Activated CD4-positive, alpha-beta T cell treated with anti-CD3 and anti-CD28 coated beads, Interleukin-2, amount 50 U/mL, for 16 hours (primary cell): Measurements from ENCODE around the gene UBB.

Experiments
- DNase-seq: peaks from one replicate; pipeline ENCODE4 v3.0.0-alpha.2; 2020

Gene UBB

GRCh38 chr17:16380640-16381495 lies at the start of gene UBB:
Gene UBB (plus strand): TSS chr17:16381091. CDS start chr17:16381908, 817 bp downstream.
- peak; percentile 97 for DNase-seq

- no peak for DNase-seq
Observed at GRCh38 chr17:16338391-16338790, 42.5 kb upstream of the UBB start.

GRCh38 chr17:16339402-16339801 lies 41.5 kb upstream of the UBB start:
- no peak for DNase-seq

GRCh38 chr17:16339959-16340358 lies 40.9 kb upstream of the UBB start:
- no peak for DNase-seq

- no peak for DNase-seq
Observed at GRCh38 chr17:16342979-16343378, 37.9 kb upstream of the UBB start.

GRCh38 chr17:16343569-16343968 lies 37.3 kb upstream of the UBB start:
- DNase-seq: no peak

- DNase-seq: no peak
Observed at GRCh38 chr17:16345565-16345964, 35.3 kb upstream of the UBB start.

- no peak for DNase-seq
Observed at GRCh38 chr17:16346721-16347271, 34.1 kb upstream of the UBB start.

- no peak for DNase-seq
Observed at GRCh38 chr17:16348586-16348985, 32.3 kb upstream of the UBB start.

GRCh38 chr17:16349431-16349830 lies 31.5 kb upstream of the UBB start:
- DNase-seq: no peak

GRCh38 chr17:16351831-16352230 lies 29.1 kb upstream of the UBB start:
- DNase-seq: no peak

- peak; percentile 36 for DNase-seq
Observed at GRCh38 chr17:16352303-16352666, 28.6 kb upstream of the UBB start.

GRCh38 chr17:16352667-16353316 lies 28.1 kb upstream of the UBB start:
- DNase-seq: peak; percentile 20

- peak; percentile 64 for DNase-seq
Observed at GRCh38 chr17:16353317-16354174, 27.3 kb upstream of the UBB start, which contains the start of gene CENPV. Gene CENPV (minus strand): TSS chr17:16353469. CDS start chr17:16353436, 33 bp downstream.

GRCh38 chr17:16354585-16354984 lies 26.3 kb upstream of the UBB start:
- no peak for DNase-seq

GRCh38 chr17:16358394-16358793 lies 22.5 kb upstream of the UBB start:
- no peak for DNase-seq

- DNase-seq: no peak
Observed at GRCh38 chr17:16361874-16362273, 19.0 kb upstream of the UBB start.

GRCh38 chr17:16363749-16364536 lies 16.9 kb upstream of the UBB start:
- peak; percentile 83 for DNase-seq

GRCh38 chr17:16364625-16365024 lies 16.3 kb upstream of the UBB start:
- no peak for DNase-seq

- DNase-seq: no peak
Observed at GRCh38 chr17:16371742-16372141, 9.1 kb upstream of the UBB start.

GRCh38 chr17:16374146-16374938 lies 6.5 kb upstream of the UBB start:
- no peak for DNase-seq
